Activated CD8-positive, alpha-beta memory T cell treated with anti-CD3 and anti-CD28 coated beads, Interleukin-2, amount 50 U/mL, for 24 hours (primary cell): ENCODE results near the gene ZBTB16.

Experiments used
- DNase-seq: peaks from one replicate; pipeline ENCODE4 v3.0.0-alpha.2; 2020; ENCODE audit errors: extremely low read depth

The ZBTB16 gene

DNA sequence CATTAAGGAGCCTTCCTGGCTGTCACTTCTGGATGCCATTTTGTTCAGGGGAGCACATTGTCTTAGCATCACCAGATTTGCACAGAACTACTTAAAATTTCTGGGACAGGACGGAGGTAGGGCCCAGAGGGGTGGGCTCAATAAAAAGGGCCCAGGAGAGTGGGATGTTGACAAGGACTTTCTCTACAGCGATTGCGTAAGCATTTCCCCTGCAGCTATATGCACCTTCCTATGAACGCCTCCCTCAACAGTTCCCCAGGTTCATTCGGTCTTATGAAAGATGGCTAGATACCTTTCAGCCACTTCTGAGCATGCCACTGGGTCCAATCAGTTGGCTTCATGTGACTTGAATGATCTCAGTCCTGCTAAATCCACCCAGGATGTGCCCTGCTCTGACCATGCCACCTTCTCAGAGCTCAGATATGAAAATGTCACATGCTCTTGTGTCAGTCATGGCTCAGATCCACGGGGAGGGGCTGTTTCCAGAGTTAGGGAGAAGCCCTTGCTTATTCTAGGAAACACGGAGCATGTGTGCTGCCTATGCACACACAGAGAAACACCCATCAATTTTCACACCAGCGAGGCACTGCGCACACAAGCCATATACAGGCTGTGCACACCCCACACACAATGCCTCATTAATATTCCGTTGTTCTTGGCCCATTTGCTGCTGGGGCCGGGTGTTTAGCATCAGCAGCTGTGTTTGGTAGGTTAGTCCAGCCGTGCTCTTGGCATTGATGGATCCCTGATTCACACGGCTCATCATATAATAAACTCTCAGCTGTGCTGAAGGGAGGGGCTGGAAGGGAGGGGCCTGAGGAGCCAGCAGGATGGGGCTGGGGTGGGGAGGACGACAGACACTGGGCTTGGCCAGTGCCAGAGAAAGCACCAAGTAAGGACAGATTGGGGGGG is 184.2 kb downstream of the ZBTB16 start:
- no peak for DNase-seq

DNA sequence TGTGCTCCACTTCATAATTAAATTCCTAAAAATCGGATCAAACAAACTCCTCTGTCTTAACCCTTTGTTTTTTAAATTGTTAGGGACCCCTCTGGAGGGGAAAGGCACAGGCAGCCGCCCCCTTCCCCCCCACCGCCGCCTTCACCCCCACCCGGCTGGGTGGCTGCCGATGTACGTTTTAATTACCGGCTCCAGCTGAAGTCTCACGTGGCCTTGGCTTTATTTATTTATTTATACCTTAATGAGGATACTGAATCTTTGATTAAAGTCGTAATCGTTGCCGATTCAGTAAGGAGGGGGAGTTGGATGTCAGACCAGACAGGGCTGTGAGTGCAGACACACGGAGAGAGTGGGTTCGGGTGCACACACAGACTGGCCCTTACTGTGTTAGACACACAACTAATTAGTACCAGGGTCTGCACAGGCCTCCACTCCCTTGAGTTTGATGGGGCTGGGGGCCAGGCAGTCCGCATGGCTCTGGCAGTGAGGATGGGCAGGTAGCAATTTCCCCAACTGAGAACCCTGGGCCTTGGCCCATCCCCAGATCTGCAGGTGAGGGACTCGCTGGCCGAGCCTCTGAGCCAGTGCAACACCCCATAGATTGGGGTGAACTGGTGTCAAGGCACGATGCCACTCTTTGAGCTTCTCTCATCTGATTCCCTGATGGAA is 185.3 kb downstream of the ZBTB16 start:
- DNase-seq = no peak

DNA sequence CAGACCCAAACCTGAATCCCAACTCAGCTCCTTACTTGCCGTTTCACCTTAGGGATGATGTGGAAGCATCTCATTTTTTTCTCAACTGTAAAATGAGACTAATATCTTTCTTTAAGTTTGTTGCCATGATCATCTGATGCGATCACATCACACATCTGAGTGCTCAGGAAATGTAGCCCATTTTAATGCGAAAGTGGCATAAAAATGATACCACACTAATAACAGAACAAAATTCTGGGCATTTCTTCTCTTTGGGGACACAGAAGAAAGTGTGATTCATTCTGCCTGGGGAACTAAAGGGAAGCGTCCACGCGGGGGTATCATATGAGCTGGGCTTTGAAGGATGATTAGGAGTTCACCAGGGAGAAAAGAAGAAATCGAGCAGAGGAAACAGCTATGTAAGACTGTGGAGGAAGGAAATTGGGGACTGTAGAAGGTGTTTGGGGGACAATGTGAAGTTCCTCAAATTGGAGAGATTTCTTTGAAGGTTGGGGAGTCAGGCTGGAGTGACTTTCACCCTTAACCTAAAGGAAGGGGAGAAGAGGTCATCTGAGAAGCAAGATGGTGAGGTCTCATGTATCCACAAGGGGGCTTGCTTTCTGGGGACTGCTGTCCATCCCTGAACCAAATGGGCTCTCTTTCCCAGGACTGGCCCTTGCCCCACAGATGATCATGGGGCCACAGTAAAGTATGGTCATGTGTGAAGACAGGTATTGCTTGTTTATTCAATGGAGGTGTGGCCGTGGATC is 187.0 kb downstream of the ZBTB16 start:
- no peak for DNase-seq

DNA sequence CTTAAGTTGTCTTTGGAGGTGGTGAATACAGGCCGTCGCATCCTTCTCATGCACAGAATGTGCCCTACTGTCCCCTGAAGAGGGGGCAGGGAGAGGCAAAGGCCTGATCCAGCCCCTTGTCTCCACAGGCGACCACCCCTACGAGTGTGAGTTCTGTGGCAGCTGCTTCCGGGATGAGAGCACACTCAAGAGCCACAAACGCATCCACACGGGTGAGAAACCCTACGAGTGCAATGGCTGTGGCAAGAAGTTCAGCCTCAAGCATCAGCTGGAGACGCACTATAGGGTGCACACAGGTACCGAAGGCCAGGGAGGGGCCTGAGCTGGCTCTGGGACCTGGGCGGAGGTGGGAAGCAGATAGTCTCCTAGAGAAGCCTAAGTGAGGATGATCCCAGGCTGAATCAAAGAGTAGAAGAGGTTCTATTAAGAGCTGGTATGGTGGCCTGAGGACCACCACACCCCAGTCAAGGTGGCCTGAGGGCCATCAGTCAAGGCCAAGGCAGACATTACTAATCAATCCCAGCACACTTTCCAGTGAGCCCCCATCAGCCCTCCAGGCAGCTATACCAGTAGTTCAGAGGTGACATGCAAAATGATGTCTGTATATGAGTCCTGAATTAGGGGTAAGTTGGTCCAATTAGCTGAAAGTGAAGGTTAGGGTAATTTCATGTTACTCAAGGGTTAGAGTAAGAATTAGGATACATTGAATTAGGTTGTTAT is 187.7 kb downstream of the ZBTB16 start:
- DNase-seq = no peak

DNA sequence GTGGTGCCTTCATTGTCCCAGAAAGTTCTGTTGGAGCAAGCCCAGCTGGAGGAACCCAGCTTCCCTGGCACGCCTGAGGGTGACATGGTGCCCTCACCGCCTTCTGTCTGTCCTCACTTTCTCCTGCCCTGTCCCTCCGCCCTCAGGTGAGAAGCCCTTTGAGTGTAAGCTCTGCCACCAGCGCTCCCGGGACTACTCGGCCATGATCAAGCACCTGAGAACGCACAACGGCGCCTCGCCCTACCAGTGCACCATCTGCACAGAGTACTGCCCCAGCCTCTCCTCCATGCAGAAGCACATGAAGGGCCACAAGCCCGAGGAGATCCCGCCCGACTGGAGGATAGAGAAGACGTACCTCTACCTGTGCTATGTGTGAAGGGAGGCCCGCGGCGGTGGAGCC is 190.7 kb downstream of the ZBTB16 start:
- DNase-seq = no peak

DNA sequence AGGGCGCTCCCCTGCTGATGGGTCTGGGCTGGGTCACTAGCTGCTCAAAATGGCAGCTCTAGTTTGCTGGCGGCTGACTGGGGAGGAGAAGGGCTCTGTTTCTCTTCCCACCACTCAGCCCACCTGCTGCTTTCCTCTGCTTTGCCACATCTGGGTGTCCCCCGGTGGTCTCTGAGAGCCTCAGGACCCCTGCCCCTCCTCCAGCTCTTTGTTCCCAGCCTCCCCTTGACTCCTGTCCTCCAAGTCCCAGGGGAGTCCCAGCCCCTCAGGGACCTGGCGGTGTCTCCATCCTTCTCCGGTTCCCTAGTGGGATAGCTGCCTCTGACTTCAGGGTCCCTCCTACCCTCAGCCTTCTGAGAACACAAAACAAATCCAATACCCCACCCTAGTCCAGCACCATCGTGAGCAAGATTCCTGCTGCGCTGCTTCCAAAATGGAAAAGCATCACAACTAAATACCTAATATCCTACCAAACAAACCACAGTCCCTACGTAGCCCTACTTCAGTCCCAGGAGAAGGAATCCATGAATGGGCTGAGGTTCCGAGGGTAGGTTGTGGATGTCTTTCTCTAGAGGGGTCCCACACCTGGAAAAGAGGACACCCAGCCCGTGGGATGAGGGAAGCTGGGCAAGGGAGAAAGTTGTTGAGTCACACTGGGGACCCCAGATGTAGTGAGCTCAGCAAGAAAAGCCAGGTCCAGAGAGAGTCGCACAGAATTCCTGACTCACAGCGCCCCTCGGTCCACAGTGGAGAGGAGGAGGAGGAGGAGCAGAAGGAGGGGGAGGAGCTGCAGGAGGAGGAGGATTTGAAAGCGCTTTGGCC is 191.7 kb downstream of the ZBTB16 start:
- no peak for DNase-seq

DNA sequence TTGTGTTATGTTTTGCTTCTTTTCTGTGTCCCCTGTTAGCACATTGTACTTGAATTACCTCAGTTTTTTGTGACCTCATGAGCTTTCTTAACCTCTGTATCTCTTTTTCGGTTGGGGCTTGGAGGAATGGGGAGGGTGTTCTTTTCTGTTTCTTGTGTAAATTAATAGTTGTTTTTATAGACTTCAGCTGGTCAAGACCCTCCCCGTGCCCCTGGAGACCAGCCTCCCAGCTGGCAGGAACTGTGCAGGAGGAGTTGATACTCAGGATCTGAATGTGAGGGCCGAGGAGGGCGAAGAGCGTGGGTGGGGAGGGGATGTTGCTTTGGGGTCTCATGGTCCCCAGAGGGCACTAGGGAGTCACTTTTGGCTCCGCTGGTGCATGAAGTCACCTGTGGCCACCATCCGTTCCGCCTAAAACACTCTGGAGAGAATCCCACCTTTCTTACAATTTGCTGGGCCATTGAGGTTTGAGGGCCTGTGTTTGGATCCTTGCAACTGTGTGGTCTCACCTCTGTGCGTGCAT is 192.4 kb downstream of the ZBTB16 start:
- DNase-seq = no peak

DNA sequence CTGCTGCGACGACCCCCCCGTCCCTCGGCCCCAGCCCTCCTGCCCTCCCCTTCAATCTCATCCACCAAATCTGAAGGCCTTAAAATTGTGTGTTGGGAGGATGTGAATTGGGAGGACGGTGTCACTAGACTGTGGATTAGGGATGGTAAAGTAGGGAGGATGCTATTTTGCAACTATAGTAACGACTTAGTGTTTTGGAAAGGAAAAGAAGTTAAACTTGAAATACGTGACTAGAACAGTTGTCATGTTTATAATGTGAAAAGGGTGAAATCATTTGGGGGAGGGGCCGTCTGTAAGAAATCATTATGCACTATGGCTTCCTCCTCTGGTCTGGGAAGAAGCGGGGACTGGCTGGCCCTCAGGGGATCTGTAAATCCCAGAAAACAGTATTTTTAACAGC is 193.3 kb downstream of the ZBTB16 start:
- DNase-seq = no peak

DNA sequence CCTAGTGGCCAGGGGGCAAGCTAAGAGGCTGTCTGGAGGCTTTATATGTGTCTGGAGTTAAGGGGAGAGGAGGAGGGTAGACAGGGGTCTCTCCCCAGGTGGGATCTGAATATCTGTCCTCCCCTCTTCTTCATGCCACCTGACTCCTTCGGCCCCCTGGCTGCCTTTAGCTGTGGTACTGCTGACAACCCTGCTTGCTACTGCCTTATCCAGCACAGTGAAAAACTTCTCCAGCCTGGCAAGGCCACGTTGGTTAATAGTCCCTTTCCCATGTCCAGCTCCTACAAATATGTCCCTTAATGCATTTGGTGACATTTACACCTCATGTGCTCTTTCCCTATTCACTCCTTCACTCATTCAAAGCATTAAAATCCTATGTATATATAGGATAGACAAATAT is 194.3 kb downstream of the ZBTB16 start:
- no peak for DNase-seq

DNA sequence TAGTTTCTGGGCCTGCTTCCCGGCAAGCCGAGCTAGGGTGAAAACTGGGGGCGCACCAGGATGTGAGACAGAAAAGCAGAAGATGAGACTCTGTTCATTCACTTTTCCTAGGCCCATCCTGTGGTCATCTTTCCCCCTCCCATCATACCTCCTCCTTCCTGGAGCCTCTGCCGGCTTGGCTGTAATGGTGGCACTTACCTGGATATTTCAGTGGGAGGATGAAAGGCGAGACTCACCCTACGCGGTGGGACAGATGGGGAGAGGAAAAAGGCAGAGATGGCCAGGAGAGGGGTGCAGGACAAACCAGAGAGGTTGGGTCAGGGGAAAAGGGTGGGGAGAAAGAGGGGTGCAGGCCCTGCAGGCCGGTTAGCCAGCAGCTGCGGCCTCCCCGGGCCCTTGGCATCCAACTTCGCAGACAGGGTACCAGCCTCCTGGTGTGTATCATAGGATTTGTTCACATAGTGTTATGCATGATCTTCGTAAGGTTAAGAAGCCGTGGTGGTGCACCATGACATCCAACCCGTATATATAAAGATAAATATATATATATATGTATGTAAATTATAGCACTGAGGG is 195.1 kb downstream of the ZBTB16 start:
- DNase-seq = no peak

DNA sequence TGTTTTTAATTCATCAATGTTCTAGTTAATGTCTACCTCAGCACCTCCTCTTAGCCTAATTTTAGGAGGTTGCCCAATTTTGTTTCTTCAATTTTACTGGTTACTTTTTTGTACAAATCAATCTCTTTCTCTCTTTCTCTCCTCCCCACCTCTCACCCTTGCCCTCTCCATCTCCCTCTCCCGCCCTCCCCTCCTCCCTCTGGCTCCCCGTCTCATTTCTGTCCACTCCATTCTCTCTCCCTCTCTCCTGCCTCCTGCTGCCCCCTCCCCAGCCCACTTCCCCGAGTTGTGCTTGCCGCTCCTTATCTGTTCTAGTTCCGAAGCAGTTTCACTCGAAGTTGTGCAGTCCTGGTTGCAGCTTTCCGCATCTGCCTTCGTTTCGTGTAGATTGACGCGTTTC is 195.8 kb downstream of the ZBTB16 start:
- no peak for DNase-seq

DNA sequence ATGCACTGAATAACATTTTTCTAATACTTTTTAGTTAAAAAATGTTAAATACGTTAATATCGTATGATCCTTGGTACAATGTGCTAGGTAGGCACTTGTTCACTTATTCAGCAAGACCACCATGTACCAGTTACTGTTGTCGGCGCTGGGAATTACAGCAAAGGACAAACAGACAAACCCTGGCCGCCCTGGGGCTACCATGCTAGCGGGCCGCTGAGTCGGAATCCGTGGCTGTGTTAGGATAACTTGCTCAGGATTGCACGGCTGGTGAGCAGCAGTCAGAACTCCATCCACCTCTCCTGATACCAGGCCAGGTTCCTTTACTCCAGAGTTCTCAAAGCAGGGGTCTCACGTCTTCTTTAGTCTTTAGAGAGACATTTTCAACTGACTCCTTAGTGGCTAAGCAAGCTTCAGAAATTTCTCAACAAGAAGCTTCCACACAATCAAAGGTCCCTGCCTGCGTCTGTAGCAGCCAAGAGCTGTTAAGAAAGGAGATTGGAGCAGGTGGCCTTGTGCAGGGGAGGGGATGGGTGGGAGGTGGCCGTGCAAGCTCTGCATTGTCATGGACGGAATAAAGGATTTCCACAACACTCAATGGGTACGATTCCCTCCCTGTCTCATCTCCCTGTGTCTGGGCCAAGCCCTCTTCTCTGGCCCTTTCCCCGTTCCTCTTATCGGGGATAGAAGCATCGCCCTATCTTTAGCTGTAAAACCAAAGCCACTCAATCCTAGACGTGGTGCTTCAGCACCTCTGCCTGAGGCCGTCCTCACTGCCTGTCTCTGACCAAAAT is 196.9 kb downstream of the ZBTB16 start:
- no peak for DNase-seq

DNA sequence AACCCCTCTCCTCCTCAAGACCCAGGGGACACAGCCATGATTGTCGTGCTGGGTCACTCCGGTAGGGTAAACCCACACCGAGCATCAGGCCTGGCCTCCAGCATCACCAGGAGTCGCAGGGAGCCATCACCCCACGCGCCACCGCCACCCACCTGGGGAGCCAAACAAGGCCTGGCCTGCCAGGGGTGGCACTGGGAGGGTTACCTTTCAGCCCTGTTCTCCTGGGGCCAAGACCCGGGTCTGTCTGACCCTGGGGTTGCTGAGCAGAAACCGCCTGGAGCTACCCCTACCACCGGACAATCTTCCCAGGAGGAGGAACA is 197.4 kb downstream of the ZBTB16 start:
- DNase-seq = no peak

DNA sequence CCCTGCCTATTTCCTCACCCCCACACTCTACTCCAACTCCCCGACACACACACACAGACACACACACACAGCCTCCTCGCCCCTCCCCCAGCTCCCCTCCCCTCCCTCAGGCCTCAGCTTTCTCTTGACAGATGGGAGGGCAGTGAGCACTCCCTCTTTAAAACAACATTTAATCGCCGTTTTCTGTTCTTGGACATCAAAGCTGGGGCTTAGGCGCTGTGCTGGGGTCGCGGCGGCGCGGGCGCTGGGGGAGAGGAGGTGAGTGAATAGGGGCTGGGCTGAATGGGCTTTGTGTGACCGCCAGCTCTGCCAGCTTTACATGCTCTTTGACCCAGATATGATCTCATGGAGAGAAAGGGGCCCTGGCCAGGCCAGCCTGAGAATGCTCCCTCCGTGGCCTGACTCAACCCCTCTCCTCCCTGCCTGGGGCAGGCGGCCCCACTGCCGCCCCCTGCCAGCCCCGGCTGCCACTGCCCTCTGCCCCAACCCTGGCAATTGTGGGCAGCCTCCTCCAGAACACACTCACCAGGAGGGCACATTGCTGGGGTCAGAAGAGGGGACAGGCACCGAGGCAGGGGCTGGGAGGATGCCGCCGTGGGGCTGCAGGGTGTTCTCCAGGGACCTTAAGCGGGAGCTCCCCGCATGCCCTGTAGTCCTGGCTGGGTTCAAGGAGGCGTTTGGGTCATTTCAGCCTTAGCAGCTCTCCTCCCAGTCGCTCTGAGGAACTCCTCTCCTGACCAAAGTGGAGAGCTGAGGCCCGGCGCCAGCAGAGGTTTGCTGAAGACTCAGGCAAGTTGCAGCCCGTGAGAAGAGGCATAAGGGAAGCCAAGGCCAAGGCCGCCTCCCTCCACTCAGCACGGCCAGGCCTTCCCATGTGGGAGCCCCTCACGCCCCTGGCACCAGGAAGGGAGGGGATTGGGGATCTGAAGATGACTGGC is 198.4 kb downstream of the ZBTB16 start:
- no peak for DNase-seq

DNA sequence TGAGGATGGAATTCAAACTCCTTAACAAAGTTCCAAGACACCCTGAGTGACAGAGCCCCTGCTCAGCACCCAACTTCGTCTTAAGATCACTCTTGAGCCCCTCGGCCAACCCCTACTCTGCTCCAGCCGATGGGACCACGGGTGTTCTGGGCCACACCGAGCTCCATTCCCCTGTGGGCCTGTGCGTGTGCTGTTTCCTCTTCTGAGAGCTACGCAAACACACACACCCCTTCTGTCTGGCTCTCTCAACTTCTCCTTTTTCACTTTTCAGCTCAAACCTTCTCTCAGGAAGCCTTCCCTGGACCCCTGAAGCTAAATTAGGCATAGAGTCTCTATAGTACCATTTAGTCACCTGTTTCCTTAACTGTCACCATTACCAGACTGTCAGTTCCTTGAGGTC is 199.2 kb downstream of the ZBTB16 start:
- DNase-seq = no peak

DNA sequence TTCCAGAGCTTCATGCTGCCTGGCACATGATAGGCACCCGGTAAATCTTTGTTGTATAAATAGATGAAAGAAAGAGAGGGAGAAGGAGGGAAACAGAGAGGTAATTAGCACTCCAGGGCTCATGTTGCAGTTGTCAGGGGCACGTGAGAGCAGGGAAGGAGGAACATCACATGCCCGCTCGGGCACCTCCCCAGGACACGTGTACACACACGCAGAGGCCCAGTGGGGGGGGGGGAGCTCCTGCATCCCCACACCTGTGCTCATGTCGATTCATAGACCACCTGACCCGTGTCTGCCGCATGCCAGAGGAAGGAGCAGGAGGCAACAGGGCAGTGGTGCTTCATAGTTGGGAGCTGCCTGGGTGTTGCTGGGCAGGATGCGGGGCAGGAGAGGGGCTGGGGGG is 199.6 kb downstream of the ZBTB16 start:
- no peak for DNase-seq

DNA sequence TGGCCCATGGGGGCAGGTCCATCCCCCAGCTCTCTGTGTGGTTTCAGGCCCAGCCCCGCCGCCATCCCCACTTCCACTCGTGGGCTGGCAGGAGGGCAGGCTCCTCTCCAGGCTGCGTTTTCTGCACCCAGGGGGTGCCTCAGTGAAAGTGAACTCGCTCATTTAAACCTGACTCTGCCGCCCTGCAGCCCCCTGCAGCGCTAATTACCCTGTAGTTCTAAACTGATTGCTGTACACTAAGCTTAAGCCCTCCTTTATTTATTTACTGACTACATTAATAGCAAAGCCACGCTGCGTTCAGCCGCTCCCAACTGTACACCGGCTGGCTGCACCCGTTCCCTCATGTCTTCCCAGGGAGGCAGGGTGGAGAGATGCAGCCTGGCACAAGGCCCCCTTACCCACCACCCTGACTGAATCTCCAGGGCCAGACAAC is 200.1 kb downstream of the ZBTB16 start:
- DNase-seq = no peak

DNA sequence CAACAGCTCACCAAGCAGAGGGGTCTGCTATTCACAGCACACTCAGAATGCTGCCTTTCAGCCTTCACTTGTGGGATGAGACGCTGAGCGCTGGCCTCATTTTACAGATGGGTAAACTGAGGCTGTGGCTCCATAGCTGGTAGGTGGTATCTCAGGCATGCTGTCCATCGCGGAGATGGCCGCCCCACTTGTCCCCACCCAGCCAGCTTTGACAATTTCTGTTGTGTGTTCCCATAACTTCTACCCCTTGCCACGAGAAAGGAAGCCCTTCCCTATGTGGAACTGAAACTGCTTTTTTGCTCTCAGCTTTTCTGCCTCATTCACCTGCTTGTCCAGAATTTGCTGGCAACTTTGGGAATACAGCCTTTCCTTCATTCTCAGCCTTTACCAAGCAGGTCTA is 200.6 kb downstream of the ZBTB16 start:
- DNase-seq = no peak

DNA sequence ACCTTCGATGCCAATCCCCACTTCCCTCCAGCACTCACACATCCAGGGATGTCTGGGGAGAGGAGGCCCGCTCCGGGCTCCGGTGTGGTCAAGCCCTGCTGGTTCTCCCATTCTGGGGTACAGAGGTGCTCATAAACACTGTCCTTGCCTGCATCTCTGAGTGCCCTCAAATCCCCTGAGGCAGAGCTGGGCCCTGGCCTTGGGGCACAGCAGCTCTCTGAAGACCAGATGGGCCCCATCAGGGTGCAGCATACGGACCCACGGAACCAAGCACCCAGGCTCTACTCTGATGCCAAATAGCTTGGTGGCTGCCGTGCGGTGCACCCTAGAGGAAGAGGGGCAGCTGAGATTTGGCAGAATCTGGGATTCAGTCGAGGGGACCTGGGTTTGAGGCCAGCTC is 201.0 kb downstream of the ZBTB16 start:
- DNase-seq = no peak
